Measurements from ENCODE around the gene FEM1B. TPM values are rescaled to one million over a fixed set of nuclear protein-coding genes. Genes with fewer than 3 reads are reported as not detected.

Gene FEM1B
- total and polyA plus RNA-seq, 12 donors, result 10.5 to 101 (median 66.9) TPM

- 88 to 90% methylated on average over 3 of the region's 3 CpGs for WGBS, 2 donors
- H3K4me3 ChIP-seq, result no peak overlapping the region
- no peak for TF ChIP-seq CTCF (IDR thresholded peaks at IDR 0.05)
- no peaks in the 10 kb centered on the region for H3K36me3 ChIP-seq
- ATAC-seq (no peak), DNase-seq (no peak)
- no peak overlapping the region for H3K27ac ChIP-seq
- intact Hi-C loops (cut with DNase I), result no loop called here
- peaks cover 0 to 25% (median 14%) of the 10 kb centered on the region in 9 donors for H3K4me1 ChIP-seq
- H3K9me3 ChIP-seq, result no peaks in the 10 kb centered on the region
- peaks cover 0 to 27% (median 0%) of the 10 kb centered on the region in 7 donors for H3K27me3 ChIP-seq
Measured at GRCh38 chr15:68261241-68261640, 16.3 kb upstream of the FEM1B start.

- intact Hi-C loops (cut with DNase I), result no loop called here
- DNase-seq, result no peak
- H3K27me3 ChIP-seq, result peaks cover 0 to 33% (median 0%) of the 10 kb centered on the region in 7 donors
- TF ChIP-seq CTCF (IDR thresholded peaks at IDR 0.05), result no peak
- no peak overlapping the region for H3K27ac ChIP-seq
- no peak for ATAC-seq
- no peak overlapping the region for H3K4me3 ChIP-seq
- 97 to 99% methylated on average over 3 of the region's 3 CpGs for WGBS, 2 donors
- peaks cover 0 to 18% (median 7%) of the 10 kb centered on the region in 9 donors for H3K4me1 ChIP-seq
- H3K9me3 ChIP-seq, result no peaks in the 10 kb centered on the region
- no peaks in the 10 kb centered on the region for H3K36me3 ChIP-seq
Measured at GRCh38 chr15:68261980-68262379, 15.6 kb upstream of the FEM1B start.

GRCh38 chr15:68262514-68263356, 14.8 kb upstream of the FEM1B start:
- Histone ChIP-seq H3K4me3 (no peak overlapping the region), H3K36me3 (no peaks in the 10 kb centered on the region), H3K27ac (no peak overlapping the region), H3K9me3 (no peaks in the 10 kb centered on the region), H3K4me1 (peaks cover 0 to 12% (median 0%) of the 10 kb centered on the region in 9 donors), H3K27me3 (peaks cover 0 to 39% (median 0%) of the 10 kb centered on the region in 7 donors)
- ATAC-seq (no peak), DNase-seq (no peak)
- no peak for TF ChIP-seq CTCF (IDR thresholded peaks at IDR 0.05)
- intact Hi-C loops (cut with DNase I), result no loop called here
- 56 to 61% methylated on average over 5 of the region's 5 CpGs for WGBS, 2 donors

- Histone ChIP-seq H3K4me3 (no peak overlapping the region), H3K27ac (no peak overlapping the region), H3K36me3 (no peaks in the 10 kb centered on the region), H3K4me1 (peaks cover 0 to 7% (median 0%) of the 10 kb centered on the region in 9 donors), H3K27me3 (peaks cover 0 to 51% (median 0%) of the 10 kb centered on the region in 7 donors), H3K9me3 (no peaks in the 10 kb centered on the region)
- ATAC-seq (no peak), DNase-seq (no peak)
- no peak for TF ChIP-seq CTCF (IDR thresholded peaks at IDR 0.05)
- intact Hi-C loops (cut with DNase I), result no loop called here
- 54 to 66% methylated on average over 2 of the region's 2 CpGs for WGBS, 2 donors
Measured at GRCh38 chr15:68264282-68264681, 13.3 kb upstream of the FEM1B start.

All from heart right ventricle (tissue), 16 donors.